Activated gamma-delta T cell (primary cell): Measurements from ENCODE around the gene ESCO1.

Experiments used
- DNase-seq: peaks from one replicate; lab custom pipeline; 2025; lab: John Stamatoyannopoulos, UW

ESCO1 gene

DNA sequence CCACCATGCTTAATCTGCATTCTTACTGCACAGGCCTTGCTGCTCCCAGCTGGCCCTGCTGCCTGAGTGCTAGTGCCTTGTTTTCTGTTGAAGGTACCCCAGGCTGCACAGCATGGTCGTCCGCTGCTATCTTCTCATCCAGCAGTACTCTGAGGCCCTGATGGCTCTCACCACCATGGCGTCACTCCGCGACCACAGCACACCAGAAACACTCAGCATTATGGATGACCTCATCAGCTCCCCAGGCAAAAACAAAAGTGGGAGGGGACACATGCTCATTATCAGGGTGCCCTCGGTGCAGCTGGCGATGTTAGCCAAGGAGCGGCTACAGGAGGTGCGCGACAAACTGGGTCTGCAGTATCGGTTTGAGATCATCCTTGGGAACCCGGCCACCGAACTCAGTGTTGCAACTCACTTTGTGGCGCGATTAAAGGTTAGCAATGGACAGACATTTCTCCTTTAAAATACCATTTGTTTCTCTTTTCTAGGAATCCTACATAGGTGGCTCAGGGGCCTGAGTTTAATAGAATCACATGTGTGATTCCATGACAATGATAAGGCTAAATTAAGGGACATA, 110.5 kb downstream of the ESCO1 start:
- DNase-seq, result no peak

DNA sequence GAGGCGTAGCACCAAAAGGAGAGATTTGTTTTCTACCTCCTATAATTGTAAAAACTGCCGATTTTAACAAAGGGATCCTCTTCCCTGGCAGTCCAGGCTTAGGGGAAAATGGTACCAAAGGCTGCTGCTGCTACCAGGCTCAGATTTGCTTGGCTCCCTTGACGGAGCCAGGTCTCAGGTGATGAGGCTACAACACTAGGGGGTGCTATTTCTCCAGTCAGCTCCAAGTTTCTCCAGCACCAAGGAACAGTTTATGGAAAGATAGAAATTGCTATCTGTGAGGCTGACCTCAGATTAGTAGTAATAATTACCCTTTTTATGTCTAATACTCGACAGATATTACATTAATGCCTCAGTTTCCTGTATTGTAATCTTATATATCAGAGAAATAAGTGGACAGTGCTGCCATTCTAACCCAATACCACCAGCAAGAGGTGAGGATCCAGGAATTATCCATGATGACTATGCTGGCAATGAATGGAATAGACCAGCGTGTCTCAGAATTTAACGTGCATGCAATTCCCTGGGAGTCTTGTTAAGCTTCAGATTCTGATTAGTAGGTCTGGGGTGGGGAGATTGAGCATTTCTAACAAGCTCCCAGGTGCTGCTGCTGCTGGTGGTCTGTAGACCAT, 111.3 kb downstream of the ESCO1 start:
- no peak for DNase-seq

DNA sequence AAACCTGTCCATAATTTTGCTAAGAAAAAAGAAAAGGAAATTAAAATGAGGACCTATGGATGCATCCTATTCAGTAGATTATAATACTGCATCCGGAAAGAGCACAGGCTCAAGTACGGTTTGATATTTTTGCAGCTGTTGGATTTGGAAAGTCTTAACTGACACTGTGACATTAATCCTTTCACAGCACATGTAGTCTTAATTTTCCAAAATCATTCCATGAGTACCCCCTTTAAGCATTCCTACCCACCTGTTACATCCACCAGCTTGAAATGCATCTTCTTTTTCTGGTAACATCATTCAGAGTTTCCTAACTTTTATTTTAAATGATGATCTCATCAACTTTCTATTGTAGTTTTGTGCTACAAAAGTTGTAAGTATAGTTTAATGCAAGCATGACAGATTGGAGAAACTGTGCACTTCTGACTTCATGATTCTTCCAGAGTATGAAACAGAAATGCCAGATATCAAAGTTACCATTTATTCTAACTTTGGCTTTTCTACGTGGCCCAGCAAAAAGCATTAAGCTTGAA, 113.5 kb downstream of the ESCO1 start:
- no peak for DNase-seq

DNA sequence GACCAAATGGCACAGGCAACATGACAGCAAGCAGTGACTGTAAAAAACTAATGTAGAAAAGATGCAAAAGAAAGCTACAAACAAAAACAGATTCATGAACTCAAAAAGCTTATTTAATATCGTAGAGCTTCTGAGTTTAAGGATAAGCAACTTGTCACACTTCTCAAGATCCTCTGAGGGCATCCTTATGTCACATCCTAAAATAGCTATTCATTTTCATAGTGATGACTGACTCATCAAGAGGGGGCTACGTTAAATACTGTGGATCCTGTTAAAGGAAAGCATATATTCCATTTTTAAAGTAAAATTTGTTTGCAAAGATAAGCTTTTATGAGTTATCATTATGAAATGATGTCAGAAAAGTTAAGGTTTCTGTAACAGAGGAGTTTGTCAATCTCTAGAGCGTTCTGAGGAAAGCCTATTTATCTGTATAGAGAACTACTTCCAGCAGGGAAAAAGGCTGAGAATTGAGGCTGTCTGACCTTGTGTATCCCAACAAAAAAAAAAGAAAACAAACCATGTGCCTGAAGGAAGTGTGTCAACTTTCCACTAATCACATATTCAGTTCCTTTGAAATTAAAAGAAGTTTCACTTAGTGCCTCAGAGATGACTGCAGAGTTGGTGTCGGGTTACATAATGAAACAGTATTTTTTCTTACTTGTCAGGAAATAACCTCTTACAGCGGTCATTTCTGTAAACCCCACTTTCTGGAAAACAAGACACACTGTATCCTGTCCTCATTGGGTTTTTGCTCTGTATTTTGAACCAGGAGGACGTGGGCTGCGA, 115.5 kb downstream of the ESCO1 start:
- no peak for DNase-seq

DNA sequence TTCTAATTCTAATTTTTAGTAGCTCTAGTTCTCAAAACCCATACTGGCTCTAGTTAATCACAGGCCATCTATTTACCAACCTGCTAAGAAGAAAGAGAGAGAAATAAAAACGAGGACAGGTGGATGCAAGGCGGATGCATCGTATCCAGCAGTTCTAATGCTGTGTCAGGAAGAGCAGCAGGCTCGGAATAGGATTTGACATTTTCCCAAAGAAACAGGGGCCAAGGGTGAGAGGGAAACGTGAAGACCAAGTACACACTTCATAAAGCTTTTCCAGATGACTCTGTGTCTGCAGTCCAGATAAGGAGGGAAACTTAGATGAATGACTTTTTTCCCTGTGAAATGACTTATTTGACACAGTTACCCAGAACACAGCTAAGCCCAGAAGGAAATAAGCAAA, 117.5 kb downstream of the ESCO1 start:
- no peak for DNase-seq

DNA sequence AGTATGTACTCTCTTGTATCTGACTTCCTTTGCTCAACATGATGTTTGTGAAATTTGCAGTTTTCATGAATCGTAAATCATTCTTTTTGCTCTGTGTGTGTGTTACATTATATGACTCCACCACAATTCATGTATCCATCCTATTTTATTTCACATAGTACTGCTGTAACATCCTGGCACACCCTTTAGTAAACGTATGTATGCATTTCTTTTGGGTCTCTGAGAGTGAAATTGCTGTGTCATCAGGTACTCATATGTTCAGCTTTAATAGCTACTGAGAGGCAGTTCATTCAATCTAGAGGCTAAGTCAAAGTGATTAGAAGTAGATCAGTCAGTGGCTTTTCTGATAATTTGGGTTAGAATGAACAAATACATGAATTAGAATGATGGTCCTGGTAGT, 118.8 kb downstream of the ESCO1 start:
- no peak for DNase-seq

DNA sequence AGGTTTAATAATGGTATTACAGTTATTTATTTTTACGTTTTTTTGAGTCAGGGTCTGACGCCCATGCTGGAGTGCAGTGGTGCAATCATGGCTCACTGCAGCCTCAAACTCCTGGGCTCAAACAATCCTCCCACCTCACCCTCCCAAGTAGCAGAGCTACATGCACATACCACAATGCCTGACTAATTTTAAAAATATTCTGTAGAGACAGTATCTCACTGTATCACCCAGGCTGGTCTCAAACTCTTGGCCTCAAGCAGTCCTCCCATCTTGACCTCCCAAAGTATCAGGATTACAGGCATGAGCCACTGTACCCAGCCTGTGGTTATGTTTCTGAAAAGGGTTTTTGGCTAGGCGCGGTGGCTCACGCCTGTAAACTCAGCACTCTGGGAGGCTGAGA, 120.8 kb downstream of the ESCO1 start:
- DNase-seq, result no peak
